Lower leg skin (tissue), 3 donors: Measurements from ENCODE around the gene USP10.

Experiments
- POLR2A ChIP-seq, 2 donors: fragments of 450-650 bp; IDR thresholded peaks; one replicate each; pipeline ENCODE4 v1.6.1; 2016 to 2017; ENCODE audit warnings: antibody characterized with exemption in 2 of 2, mild to moderate bottlenecking in 1 of 2, moderate library complexity in 1 of 2
- TF ChIP-seq, protein P1 (sequence below), 3 donors: fragments of 450-650 bp; IDR thresholded peaks; one replicate each; pipeline ENCODE4 v1.5.1; 2016; ENCODE audit warnings: antibody characterized with exemption in 3 of 3, mild to moderate bottlenecking in 3 of 3, moderate library complexity in 2 of 3

DNA sequence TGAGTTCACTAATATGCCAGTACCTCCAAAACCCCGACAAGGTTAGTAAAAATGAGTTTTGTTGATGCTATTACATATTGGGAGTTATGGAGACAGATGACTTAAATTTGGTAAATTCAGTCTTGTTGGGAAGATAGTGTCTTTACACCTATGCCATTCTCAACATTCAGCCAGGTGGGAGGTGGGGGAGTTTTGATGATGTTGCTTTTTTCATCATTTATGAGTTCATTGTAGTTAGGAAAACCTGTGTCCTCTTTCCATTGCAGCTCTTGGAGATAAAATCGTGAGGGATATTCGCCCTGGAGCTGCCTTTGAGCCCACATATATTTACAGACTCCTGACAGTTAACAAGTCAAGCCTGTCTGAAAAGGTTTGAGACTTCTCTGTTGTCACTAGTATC, 60.1 kb downstream of the USP10 start:
- TF ChIP-seq, protein P1, sequence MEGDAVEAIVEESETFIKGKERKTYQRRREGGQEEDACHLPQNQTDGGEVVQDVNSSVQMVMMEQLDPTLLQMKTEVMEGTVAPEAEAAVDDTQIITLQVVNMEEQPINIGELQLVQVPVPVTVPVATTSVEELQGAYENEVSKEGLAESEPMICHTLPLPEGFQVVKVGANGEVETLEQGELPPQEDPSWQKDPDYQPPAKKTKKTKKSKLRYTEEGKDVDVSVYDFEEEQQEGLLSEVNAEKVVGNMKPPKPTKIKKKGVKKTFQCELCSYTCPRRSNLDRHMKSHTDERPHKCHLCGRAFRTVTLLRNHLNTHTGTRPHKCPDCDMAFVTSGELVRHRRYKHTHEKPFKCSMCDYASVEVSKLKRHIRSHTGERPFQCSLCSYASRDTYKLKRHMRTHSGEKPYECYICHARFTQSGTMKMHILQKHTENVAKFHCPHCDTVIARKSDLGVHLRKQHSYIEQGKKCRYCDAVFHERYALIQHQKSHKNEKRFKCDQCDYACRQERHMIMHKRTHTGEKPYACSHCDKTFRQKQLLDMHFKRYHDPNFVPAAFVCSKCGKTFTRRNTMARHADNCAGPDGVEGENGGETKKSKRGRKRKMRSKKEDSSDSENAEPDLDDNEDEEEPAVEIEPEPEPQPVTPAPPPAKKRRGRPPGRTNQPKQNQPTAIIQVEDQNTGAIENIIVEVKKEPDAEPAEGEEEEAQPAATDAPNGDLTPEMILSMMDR (IDR thresholded peaks at IDR 0.05) = no peak
- TF ChIP-seq POLR2A (IDR thresholded peaks at IDR 0.05) = no peak
